ENCODE data around the gene CYBA. TPM values are rescaled to one million over a fixed set of nuclear protein-coding genes. Genes with fewer than 3 reads are reported as not detected.

Gene CYBA
- total RNA-seq, 1 donor from 2014 or later = 140 TPM

- Mint-ChIP-seq H3K27ac (ENCODE audit: unreplicated experiment) (no peak overlapping the region), H3K4me3 (ENCODE audit: unreplicated experiment) (no peak overlapping the region), H3K9me3 (ENCODE audit: unreplicated experiment) (no peaks in the 10 kb centered on the region), H3K36me3 (ENCODE audit: low read depth, unreplicated experiment) (peaks cover 15% of the 10 kb centered on the region), H3K4me1 (ENCODE audit: unreplicated experiment) (no peaks in the 10 kb centered on the region), H3K27me3 (ENCODE audit: unreplicated experiment) (peaks cover 16% of the 10 kb centered on the region)
- no peak for DNase-seq (ENCODE audit: low spot score)
- no peak for TF ChIP-seq CTCF (IDR thresholded peaks at IDR 0.05; ENCODE audit: unreplicated experiment)
These were observed 15.7 kb downstream of the CYBA start for GRCh38 chr16:88634994-88635670.

GRCh38 chr16:88634141-88634993, 16.5 kb downstream of the CYBA start:
- peak; percentile 69 for DNase-seq (ENCODE audit: low spot score)
- no peaks in the 10 kb centered on the region for H3K4me1 Mint-ChIP-seq (ENCODE audit: unreplicated experiment)
- no peaks in the 10 kb centered on the region for H3K9me3 Mint-ChIP-seq (ENCODE audit: unreplicated experiment)
- H3K27me3 Mint-ChIP-seq (ENCODE audit: unreplicated experiment) = peaks cover 15% of the 10 kb centered on the region
- TF ChIP-seq CTCF (IDR thresholded peaks at IDR 0.05; ENCODE audit: unreplicated experiment) = no peak
- H3K36me3 Mint-ChIP-seq (ENCODE audit: low read depth, unreplicated experiment) = peaks cover 15% of the 10 kb centered on the region
- H3K4me3 Mint-ChIP-seq (ENCODE audit: unreplicated experiment) = no peak overlapping the region
- H3K27ac Mint-ChIP-seq (ENCODE audit: unreplicated experiment) = no peak overlapping the region

GRCh38 chr16:88633684-88634140, 17.1 kb downstream of the CYBA start:
- no peak for TF ChIP-seq CTCF (IDR thresholded peaks at IDR 0.05; ENCODE audit: unreplicated experiment)
- no peak overlapping the region for H3K4me3 Mint-ChIP-seq (ENCODE audit: unreplicated experiment)
- peak; percentile 57 for DNase-seq (ENCODE audit: low spot score)

GRCh38 chr16:88632587-88632930, 18.3 kb downstream of the CYBA start:
- Mint-ChIP-seq H3K36me3 (ENCODE audit: low read depth, unreplicated experiment) (peaks cover 20% of the 10 kb centered on the region), H3K4me1 (ENCODE audit: unreplicated experiment) (peaks cover 3% of the 10 kb centered on the region), H3K27me3 (ENCODE audit: unreplicated experiment) (peaks cover 18% of the 10 kb centered on the region), H3K4me3 (ENCODE audit: unreplicated experiment) (peak overlapping the region; percentile 71), H3K9me3 (ENCODE audit: unreplicated experiment) (no peaks in the 10 kb centered on the region), H3K27ac (ENCODE audit: unreplicated experiment) (no peak overlapping the region)
- no peak for DNase-seq (ENCODE audit: low spot score)
- no peak for TF ChIP-seq CTCF (IDR thresholded peaks at IDR 0.05; ENCODE audit: unreplicated experiment)

More at GRCh38 chr16:88633684-88634140, 17.1 kb downstream of the CYBA start:
- Mint-ChIP-seq H3K9me3 (ENCODE audit: unreplicated experiment) (no peaks in the 10 kb centered on the region), H3K36me3 (ENCODE audit: low read depth, unreplicated experiment) (peaks cover 15% of the 10 kb centered on the region), H3K4me1 (ENCODE audit: unreplicated experiment) (no peaks in the 10 kb centered on the region), H3K27ac (ENCODE audit: unreplicated experiment) (no peak overlapping the region), H3K27me3 (ENCODE audit: unreplicated experiment) (peaks cover 19% of the 10 kb centered on the region)

Measured in endothelial cell (in vitro differentiated cells).